Measurements from ENCODE around the gene VRK1.
A peak's percentile ranks its signal among the peaks of the same experiment; 100 is the strongest.

Gene VRK1

GRCh38 chr14:96888593-96888992 lies 91.4 kb downstream of the VRK1 start:
- DNase-seq = peak; percentile 88

GRCh38 chr14:96889091-96889490 lies 91.9 kb downstream of the VRK1 start:
- no peak for DNase-seq

GRCh38 chr14:96893966-96894622 lies 96.9 kb downstream of the VRK1 start:
- no peak for DNase-seq

GRCh38 chr14:96894966-96895365 lies 97.8 kb downstream of the VRK1 start:
- DNase-seq = no peak

- no peak for DNase-seq
These were observed 98.6 kb downstream of the VRK1 start for GRCh38 chr14:96895658-96896271.

- DNase-seq = no peak
These were observed 100.0 kb downstream of the VRK1 start for GRCh38 chr14:96897184-96897583.

- DNase-seq = no peak
These were observed 104.0 kb downstream of the VRK1 start for GRCh38 chr14:96901227-96901626.

GRCh38 chr14:96902004-96902403 lies 104.8 kb downstream of the VRK1 start:
- DNase-seq = no peak

- peak; percentile 49 for DNase-seq
These were observed 106.4 kb downstream of the VRK1 start for GRCh38 chr14:96903444-96904023.

- peak; percentile 45 for DNase-seq
These were observed 107.0 kb downstream of the VRK1 start for GRCh38 chr14:96904201-96904600.

- DNase-seq = no peak
These were observed 107.9 kb downstream of the VRK1 start for GRCh38 chr14:96905065-96905464.

- DNase-seq = peak; percentile 17
These were observed 108.6 kb downstream of the VRK1 start for GRCh38 chr14:96905825-96906224.

GRCh38 chr14:96906434-96906833 lies 109.3 kb downstream of the VRK1 start:
- DNase-seq = no peak

- DNase-seq = no peak
These were observed 112.7 kb downstream of the VRK1 start for GRCh38 chr14:96909841-96910364.

GRCh38 chr14:96911499-96912149 lies 114.4 kb downstream of the VRK1 start:
- DNase-seq = no peak

GRCh38 chr14:96914571-96915128 lies 117.5 kb downstream of the VRK1 start:
- no peak for DNase-seq

GRCh38 chr14:96915478-96915877 lies 118.3 kb downstream of the VRK1 start:
- no peak for DNase-seq

- DNase-seq = no peak
These were observed 119.6 kb downstream of the VRK1 start for GRCh38 chr14:96916751-96917150.

- peak; percentile 67 for DNase-seq
These were observed 120.3 kb downstream of the VRK1 start for GRCh38 chr14:96917442-96917963.

- DNase-seq = no peak
These were observed 122.8 kb downstream of the VRK1 start for GRCh38 chr14:96920023-96920422.

GRCh38 chr14:96920820-96921219 lies 123.6 kb downstream of the VRK1 start:
- DNase-seq = no peak

GRCh38 chr14:96922986-96923385 lies 125.8 kb downstream of the VRK1 start:
- DNase-seq = no peak

GRCh38 chr14:96925422-96925821 lies 128.2 kb downstream of the VRK1 start:
- no peak for DNase-seq
